SK-N-SH treated with all-trans-retinoic acid at 6 μM for 48 hours (cell line): ENCODE measurements around the gene PIAS2.

Experiments
- ARNTL ChIP-seq: fragments of 450-650 bp; formaldehyde crosslinking; IDR thresholded peaks from 2 replicates; pipeline ENCODE4 v1.5.0; 2020; ENCODE audit warnings: low read depth, mild to moderate bottlenecking, moderate library complexity, borderline replicate concordance
- ESRRG ChIP-seq: fragments of 250-450 bp; sonication (Bioruptor Pico); IDR thresholded peaks from 2 replicates; pipeline ENCODE4 v1.6.1; 2021; ENCODE audit warnings: mild to moderate bottlenecking
- ISL1 ChIP-seq: fragments of 250-450 bp; sonication (Bioruptor Pico); IDR thresholded peaks from 2 replicates; pipeline ENCODE4 v2.1.2; 2022; ENCODE audit warnings: mild to moderate bottlenecking, moderate library complexity
- PATZ1 ChIP-seq: fragments of 250-450 bp; sonication (Bioruptor Pico); IDR thresholded peaks from 2 replicates; pipeline ENCODE4 v1.8.0; 2020; ENCODE audit warnings: mild to moderate bottlenecking, moderate library complexity, borderline replicate concordance
- TCF4 ChIP-seq: fragments of 250-450 bp; sonication (Bioruptor Pico); IDR thresholded peaks from 2 replicates; pipeline ENCODE4 v1.8.0; 2021; ENCODE audit warnings: mild to moderate bottlenecking, moderate library complexity, borderline replicate concordance
- ZC3H10 ChIP-seq: fragments of 250-450 bp; sonication (Bioruptor Pico); IDR thresholded peaks from 2 replicates; pipeline ENCODE4 v1.5.1; 2021; ENCODE audit warnings: mild to moderate bottlenecking, moderate library complexity
- ZNF565 ChIP-seq: fragments of 450-650 bp; formaldehyde crosslinking; conservative IDR thresholded peaks from 2 replicates; pipeline ENCODE4 v1.5.0; 2020; ENCODE audit warnings: low read depth, mild to moderate bottlenecking, moderate library complexity
- ZNF8 ChIP-seq: fragments of 450-650 bp; formaldehyde crosslinking; IDR thresholded peaks from 2 replicates; pipeline ENCODE4 v1.5.0; 2020; ENCODE audit warnings: mild to moderate bottlenecking, moderate library complexity

GRCh38 chr18:46843372-46843771 lies 73.9 kb downstream of the PIAS2 start:
- no peak for TF ChIP-seq ARNTL
- TF ChIP-seq ZNF565 (CRISPR knock-in tag), result no peak
- no peak for TF ChIP-seq ESRRG
- no peak for TF ChIP-seq PATZ1
- no peak for TF ChIP-seq TCF4 (CRISPR knock-in tag)
- no peak for TF ChIP-seq ZNF8 (CRISPR knock-in tag)
- TF ChIP-seq ISL1 (CRISPR knock-in tag), result no peak
- TF ChIP-seq ZC3H10, result no peak
